IMR-90 (cell line): ENCODE results near the gene SIX2. TPM values are rescaled to one million over a fixed set of nuclear protein-coding genes. Genes with fewer than 3 reads are reported as not detected.

Experiments used
- ATAC-seq: fragments of 200-7000 bp; cut with Tn5 transposase; 2 replicates; pipeline ENCODE4 v1.9.1; 2020; ENCODE audit warnings: low read depth, mild to moderate bottlenecking, moderate library complexity
- BruUV-seq: library from RNA; stranded (reverse); fragments of 400-500 nt; replicated peaks from 2 replicates; lab custom pipeline; 2021; lab: Mats Ljungman, UMichigan
- CTCF ChIA-PET: fragments of 300-600 bp; formaldehyde crosslinking; extraction: SDS; loops from one replicate; lab custom pipeline; 2021; ENCODE audit warnings: antibody characterized with exemption; lab: Yijun Ruan, JAX
- POLR2A ChIA-PET: fragments of 300-600 bp; sonication (Branson Sonifier 250); formaldehyde crosslinking; loops from one replicate; lab custom pipeline; 2022; ENCODE audit warnings: antibody characterized with exemption; ENCODE audit not compliant: unreplicated experiment; lab: Charles Lee
- DNase-seq: peaks from one replicate; pipeline ENCODE4 v3.0.0; 2013
- H2AFZ ChIP-seq: replicated peaks from 2 replicates; pipeline ENCODE3; 2013; ENCODE audit warnings: low read length, mild to moderate bottlenecking; ENCODE audit not compliant: poor library complexity
- H2AK5ac ChIP-seq: 2 replicates; pipeline ENCODE4 v1.6.1; 2013; ENCODE audit warnings: low read depth, low read length, inconsistent platforms
- H2AK9ac ChIP-seq: replicated peaks from 2 replicates; pipeline ENCODE3; 2013; ENCODE audit warnings: mild to moderate bottlenecking, low read depth, low read length, moderate library complexity; ENCODE audit not compliant: poor library complexity
- H2BK120ac ChIP-seq: 2 replicates; pipeline ENCODE4 v1.6.1; 2013; ENCODE audit warnings: low read depth, low read length, inconsistent platforms
- H2BK15ac ChIP-seq: 3 replicates; pipeline ENCODE4 v1.6.1; 2013; ENCODE audit warnings: low read depth, low read length, inconsistent platforms
- H2BK20ac ChIP-seq: 2 replicates; pipeline ENCODE4 v1.6.1; 2013; ENCODE audit warnings: low read depth, mild to moderate bottlenecking, inconsistent platforms, low read length, moderate library complexity
- H2BK5ac ChIP-seq: 2 replicates; pipeline ENCODE4 v1.6.1; 2013; ENCODE audit warnings: mild to moderate bottlenecking, low read depth, low read length, inconsistent platforms; ENCODE audit not compliant: poor library complexity, severe bottlenecking
- H3K14ac ChIP-seq: replicated peaks from 2 replicates; pipeline ENCODE4 v1.6.1; 2013; ENCODE audit warnings: low read depth, low read length, inconsistent platforms
- H3K18ac ChIP-seq: 2 replicates; pipeline ENCODE4 v1.6.1; 2013; ENCODE audit warnings: low read depth, low read length, control low read depth
- H3K23ac ChIP-seq: 2 replicates; pipeline ENCODE4 v1.6.1; 2013; ENCODE audit warnings: low read depth, low read length, inconsistent platforms
- H3K27ac ChIP-seq: 2 replicates; pipeline ENCODE4 v1.5.1; 2013; ENCODE audit warnings: mild to moderate bottlenecking, control low read depth, low read length; ENCODE audit not compliant: insufficient read depth
- H3K27me3 ChIP-seq: 2 replicates; pipeline ENCODE4 v1.6.1; 2013; ENCODE audit warnings: low read length; ENCODE audit not compliant: control insufficient read depth, insufficient read depth
- H3K36me3 ChIP-seq: 2 replicates; pipeline ENCODE4 v1.6.1; 2013; ENCODE audit warnings: low read length, mixed read lengths; ENCODE audit not compliant: control insufficient read depth, insufficient read depth
- H3K4ac ChIP-seq: 2 replicates; pipeline ENCODE4 v1.6.1; 2013; ENCODE audit warnings: low read depth, low read length, inconsistent platforms
- H3K4me1 ChIP-seq: 2 replicates; pipeline ENCODE4 v1.6.1; 2013; ENCODE audit warnings: low read length, mixed read lengths; ENCODE audit not compliant: control insufficient read depth, insufficient read depth
- H3K4me2 ChIP-seq: 2 replicates; pipeline ENCODE4 v1.6.1; 2013; ENCODE audit warnings: low read depth, mild to moderate bottlenecking, control low read depth, low read length, moderate library complexity
- H3K4me3 ChIP-seq: 2 replicates; pipeline ENCODE4 v1.5.1; 2013; ENCODE audit warnings: low read depth, mild to moderate bottlenecking, control low read depth, low read length, moderate library complexity; ENCODE audit not compliant: insufficient read depth
- H3K56ac ChIP-seq: 2 replicates; pipeline ENCODE4 v1.6.1; 2013; ENCODE audit warnings: low read length, inconsistent platforms; ENCODE audit not compliant: insufficient read depth; ENCODE audit errors: extremely low read depth
- H3K79me1 ChIP-seq, 2 experiments: 2 replicates each; pipeline ENCODE4 v1.6.1; 2013; ENCODE audit warnings: low read length in 2 of 2, inconsistent platforms in 1 of 2, low read depth in 1 of 2
- H3K9ac ChIP-seq: 2 replicates; pipeline ENCODE4 v1.6.1; 2013; ENCODE audit warnings: low read depth, low read length, control low read depth
- H3K9me1 ChIP-seq: 2 replicates; pipeline ENCODE4 v1.6.1; 2013; ENCODE audit warnings: low read length, inconsistent platforms; ENCODE audit not compliant: insufficient read depth
- H3K9me3 ChIP-seq: 2 replicates; pipeline ENCODE4 v1.6.1; 2013; ENCODE audit warnings: low read length; ENCODE audit not compliant: control insufficient read depth, insufficient read depth
- H4K20me1 ChIP-seq: 2 replicates; pipeline ENCODE4 v1.6.1; 2013; ENCODE audit warnings: low read length, inconsistent platforms; ENCODE audit not compliant: insufficient read depth
- H4K5ac ChIP-seq: 2 replicates; pipeline ENCODE4 v1.6.1; 2013; ENCODE audit warnings: mild to moderate bottlenecking, low read depth, low read length, control low read depth
- H4K8ac ChIP-seq, 2 experiments: 2 replicates each; pipeline ENCODE4 v1.6.1; 2013; ENCODE audit warnings: low read depth in 2 of 2, low read length in 2 of 2, control low read depth in 1 of 2, inconsistent platforms in 1 of 2
- H4K91ac ChIP-seq: 2 replicates; pipeline ENCODE4 v1.6.1; 2013; ENCODE audit warnings: low read depth, low read length, inconsistent platforms; ENCODE audit not compliant: insufficient read depth
- FOS ChIP-seq: fragments of 150-350 bp; IDR thresholded peaks from 2 replicates; pipeline ENCODE4 v1.6.1; 2016; ENCODE audit warnings: low read depth, low read length
- MAZ ChIP-seq: IDR thresholded peaks from 2 replicates; pipeline ENCODE4 v1.6.1; 2012; ENCODE audit warnings: low read depth, mild to moderate bottlenecking, low read length, improper control_type of control experiment, moderate library complexity, borderline replicate concordance
- WGBS, 2 experiments: methylation state at CpG; one replicate each; pipeline versions ENCODE4 v1.1.5 to v1.1.7; 2013; ENCODE audit warnings: missing lambda C conversion rate in 2 of 2; ENCODE audit not compliant: insufficient read length in 1 of 2; ENCODE audit errors: extremely low coverage in 2 of 2; 5-methylcytosine and 5-hydroxymethylcytosine counted together
- dilution Hi-C: fragments of 300-500 bp; cut with HindIII; formaldehyde crosslinking; loops from one replicate; pipeline ENCODE4 v1.14.3; 2018; ENCODE audit warnings: low sequenced_read_pairs; ENCODE audit not compliant: unreplicated experiment
- in situ Hi-C: fragments of 300-500 bp; cut with MboI; formaldehyde crosslinking; loops from 3 replicates; pipeline ENCODE4 v1.14.3; 2019; ENCODE audit warnings: low sequenced_read_pairs, inconsistent platforms, mixed read lengths
- intact Hi-C: fragments of 100-400 bp; cut with micrococcal nuclease; formaldehyde crosslinking; loops from 2 replicates; pipeline ENCODE4 v1.10.0; 2022
- polyA plus RNA-seq, 3 experiments: library from polyadenylated mRNA; depleted of rRNA; stranded (reverse); fragments of >200 nt; gene quantifications; 2 replicates each; pipeline ENCODE4 v1.2.3, GENCODE V29; 2012; ENCODE audit warnings: low replicate concordance in 1 of 3
- total RNA-seq: library from RNA; depleted of rRNA; stranded (reverse); fragments of >200 nt; gene quantifications from 2 replicates; pipeline ENCODE4 v1.2.3, GENCODE V29; 2012

Gene SIX2
- total and polyA plus RNA-seq, 2 of the 4 experiments (the other 2 are of a cell fraction) = not detected

DNA sequence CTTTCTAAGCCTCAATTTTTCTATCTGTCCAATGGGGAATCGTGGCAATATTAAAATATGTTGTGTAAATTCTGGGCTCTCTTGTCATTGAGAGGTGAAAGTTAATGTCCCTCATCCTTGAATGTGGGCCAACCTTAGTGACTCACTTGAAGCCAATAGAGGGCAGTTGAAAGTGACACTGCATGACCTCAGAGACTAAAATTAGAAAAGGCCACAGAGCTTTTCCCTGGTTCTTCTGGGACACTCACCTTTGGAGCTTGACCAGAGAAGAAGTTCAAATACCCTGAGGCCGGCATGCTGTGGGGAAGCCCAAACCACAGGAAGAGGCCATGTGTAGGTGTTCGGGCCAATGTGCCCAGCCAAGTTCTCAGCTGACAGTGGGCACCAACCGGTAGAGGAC, 24.1 kb upstream of the SIX2 start:
- H3K4ac ChIP-seq = no peak overlapping the region
- no peak overlapping the region for H3K14ac ChIP-seq
- no peaks in the 10 kb centered on the region for H3K36me3 ChIP-seq
- CTCF ChIA-PET = no interaction called here
- no peaks in the 10 kb centered on the region for H3K79me1 ChIP-seq
- ATAC-seq = no peak
- no peak overlapping the region for H3K23ac ChIP-seq
- no peak overlapping the region for H3K56ac ChIP-seq
- H4K8ac ChIP-seq = no peak overlapping the region
- no peak overlapping the region for H3K4me2 ChIP-seq
- dilution Hi-C loops = no loop called here
- H3K9ac ChIP-seq = no peak overlapping the region
- POLR2A ChIA-PET = no interaction called here
- no peak overlapping the region for H3K18ac ChIP-seq
- no peaks in the 10 kb centered on the region for H3K9me3 ChIP-seq
- H3K27ac ChIP-seq = no peak overlapping the region
- DNase-seq = no peak
- no peak overlapping the region for H2AFZ ChIP-seq
- no peak overlapping the region for H2BK5ac ChIP-seq
- no peak overlapping the region for H2AK9ac ChIP-seq
- no peaks in the 10 kb centered on the region for H3K4me1 ChIP-seq
- no peaks in the 10 kb centered on the region for H3K9me1 ChIP-seq
- H4K20me1 ChIP-seq = no peaks in the 10 kb centered on the region
- H4K91ac ChIP-seq = no peak overlapping the region
- in situ Hi-C loops = no loop called here
- WGBS, 2 experiments = 67% methylated on average over 2 of the region's 4 CpGs; no CpG with 5 or more reads in 1 of the 2 experiments
- H4K5ac ChIP-seq = no peak overlapping the region
- H2BK120ac ChIP-seq = no peak overlapping the region
- no peak overlapping the region for H2AK5ac ChIP-seq
- peaks cover 34% of the 10 kb centered on the region for H3K27me3 ChIP-seq
- no peak overlapping the region for H3K4me3 ChIP-seq
- no peak overlapping the region for H2BK15ac ChIP-seq
- no peak for TF ChIP-seq FOS
- TF ChIP-seq MAZ = no peak
- no TSS peak for BruUV-seq
- H2BK20ac ChIP-seq = no peak overlapping the region
- intact Hi-C loops = no loop called here
